ENCODE results near the gene SEMA3A.

SEMA3A gene

DNA sequence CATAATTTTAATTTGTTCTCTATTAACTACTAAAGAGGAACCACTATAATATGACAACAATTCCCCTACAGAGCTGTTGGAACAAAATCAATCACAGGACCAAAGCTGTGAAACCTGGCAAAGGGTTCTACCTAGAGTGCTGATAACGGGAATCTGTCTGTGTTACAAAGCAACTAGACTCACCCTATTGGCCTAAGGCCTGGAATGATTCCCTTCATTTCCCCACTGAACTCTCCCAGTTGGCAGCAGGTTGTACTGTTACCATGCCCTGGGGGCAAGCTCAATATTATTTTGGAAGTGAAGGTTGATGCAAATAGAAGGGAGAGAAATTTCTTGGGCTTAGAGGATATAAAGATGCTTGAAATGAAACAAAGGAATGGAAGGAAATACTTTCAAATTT, 81.8 kb downstream of the SEMA3A start:
- in situ Hi-C loops (cut with HindIII; ENCODE audit: low pct_unique_long_range_greater_than_20kb, low sequenced_read_pairs), result no loop called here
- no peak for DNase-seq (ENCODE audit: low read depth in 1 of 2, low spot score in 1 of 2)
- TF ChIP-seq JUND (IDR thresholded peaks at IDR 0.05; ENCODE audit: low read depth), result no peak

DNA sequence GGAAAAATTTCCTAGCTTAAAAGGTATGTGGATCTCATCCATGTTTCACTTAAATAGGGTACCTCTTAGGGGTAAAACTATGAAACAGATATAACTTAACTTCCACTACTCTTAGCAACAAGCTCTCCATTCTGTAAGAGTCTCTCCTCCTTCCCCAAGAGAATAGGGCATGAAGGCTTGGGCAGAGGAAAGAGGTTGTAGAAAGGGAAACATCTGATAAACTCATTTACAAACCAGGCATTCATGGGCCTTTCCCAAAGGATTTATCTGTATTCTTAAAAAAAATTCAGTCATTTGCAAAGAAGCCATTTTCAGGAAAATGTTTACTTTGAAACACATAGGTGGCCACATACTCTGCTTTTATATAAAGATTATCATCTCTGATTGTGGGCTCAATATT, 82.7 kb downstream of the SEMA3A start:
- in situ Hi-C loops (cut with HindIII; ENCODE audit: low pct_unique_long_range_greater_than_20kb, low sequenced_read_pairs), result no loop called here
- TF ChIP-seq JUND (IDR thresholded peaks at IDR 0.05; ENCODE audit: low read depth), result no peak
- no peak for DNase-seq (ENCODE audit: low read depth in 1 of 2, low spot score in 1 of 2)

DNA sequence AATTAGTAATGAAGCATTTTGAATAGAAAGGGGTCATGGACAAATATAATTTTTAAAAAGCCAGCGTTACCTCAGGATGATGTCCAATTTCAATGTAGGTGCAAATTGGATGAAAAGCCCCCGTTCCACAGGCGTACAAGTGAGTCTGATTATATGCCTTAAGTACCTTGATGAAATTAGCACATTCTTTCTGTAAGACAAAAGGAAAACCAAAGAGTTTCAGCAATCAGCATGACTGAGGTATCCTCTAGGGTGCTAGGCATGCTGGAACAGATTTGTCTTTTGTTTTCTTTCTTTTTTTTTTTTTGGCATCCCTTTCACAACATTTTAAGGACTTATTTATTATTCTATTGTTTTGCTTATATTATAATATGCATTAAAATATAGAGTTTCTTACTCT, 84.2 kb downstream of the SEMA3A start:
- DNase-seq (ENCODE audit: low read depth in 1 of 2, low spot score in 1 of 2), result no peak
- in situ Hi-C loops (cut with HindIII; ENCODE audit: low pct_unique_long_range_greater_than_20kb, low sequenced_read_pairs), result no loop called here
- TF ChIP-seq JUND (IDR thresholded peaks at IDR 0.05; ENCODE audit: low read depth), result no peak

DNA sequence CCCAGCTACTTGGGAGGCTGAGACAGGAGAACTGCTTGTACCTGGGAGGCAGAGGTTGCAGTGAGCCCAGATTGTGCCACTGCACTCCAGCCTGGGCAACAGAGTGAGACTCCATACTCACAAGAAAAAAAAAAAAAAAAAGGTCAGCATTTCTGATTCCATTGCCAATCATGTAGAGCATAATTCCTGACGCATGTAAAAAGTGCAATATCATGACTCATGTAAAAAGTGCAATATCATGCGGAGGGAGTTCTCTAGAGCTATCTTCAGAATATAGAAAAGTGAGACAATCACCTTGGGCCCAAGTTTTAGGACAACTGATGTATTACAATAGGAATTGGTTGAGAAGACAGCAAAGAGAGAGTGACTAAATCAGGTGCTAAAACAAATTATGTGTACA, 85.8 kb downstream of the SEMA3A start:
- no peak for DNase-seq (ENCODE audit: low read depth in 1 of 2, low spot score in 1 of 2)
- TF ChIP-seq JUND (IDR thresholded peaks at IDR 0.05; ENCODE audit: low read depth), result no peak
- in situ Hi-C loops (cut with HindIII; ENCODE audit: low pct_unique_long_range_greater_than_20kb, low sequenced_read_pairs), result no loop called here

DNA sequence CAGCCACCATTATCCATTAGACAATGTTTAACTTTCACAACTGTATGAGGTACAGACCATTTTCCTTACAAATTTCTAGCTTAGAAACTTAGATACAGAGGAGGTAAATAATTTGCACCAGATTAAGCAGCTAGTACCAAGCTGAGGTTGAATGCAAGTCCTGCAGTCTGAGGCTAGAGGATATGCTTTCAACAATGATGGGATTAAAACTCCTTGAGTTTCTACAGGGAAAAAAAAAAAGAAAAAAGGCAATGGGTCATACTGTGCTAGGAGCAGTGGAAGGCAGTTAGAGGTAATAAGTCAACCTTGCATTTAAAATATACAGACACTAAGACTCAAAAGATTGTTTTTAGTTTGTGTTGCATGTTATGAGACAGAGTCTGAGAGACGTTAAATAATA, 86.5 kb downstream of the SEMA3A start:
- in situ Hi-C loops (cut with HindIII; ENCODE audit: low pct_unique_long_range_greater_than_20kb, low sequenced_read_pairs), result no loop called here
- DNase-seq (ENCODE audit: low read depth in 1 of 2, low spot score in 1 of 2), result no peak
- TF ChIP-seq JUND (IDR thresholded peaks at IDR 0.05; ENCODE audit: low read depth), result no peak

DNA sequence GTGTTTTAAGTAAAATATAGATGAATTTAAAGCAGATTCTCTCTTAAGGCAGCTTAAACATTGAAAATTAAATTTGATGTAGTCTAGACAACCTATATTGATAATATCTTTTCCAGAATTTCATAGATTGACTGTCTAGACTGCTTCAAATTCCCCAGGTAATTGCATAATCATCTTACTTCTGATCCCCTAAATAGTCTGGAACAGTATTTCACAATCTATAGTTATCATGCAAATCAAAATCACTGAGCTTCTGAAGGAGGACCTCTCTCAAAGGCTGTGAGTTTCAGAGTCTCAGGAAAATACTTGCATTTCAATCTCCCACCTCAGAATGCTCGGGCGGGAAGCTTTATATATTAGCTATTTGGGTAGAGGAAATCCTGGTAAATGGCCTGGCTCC, 87.3 kb downstream of the SEMA3A start:
- no peak for DNase-seq (ENCODE audit: low read depth in 1 of 2, low spot score in 1 of 2)
- in situ Hi-C loops (cut with HindIII; ENCODE audit: low pct_unique_long_range_greater_than_20kb, low sequenced_read_pairs), result no loop called here
- no peak for TF ChIP-seq JUND (IDR thresholded peaks at IDR 0.05; ENCODE audit: low read depth)

DNA sequence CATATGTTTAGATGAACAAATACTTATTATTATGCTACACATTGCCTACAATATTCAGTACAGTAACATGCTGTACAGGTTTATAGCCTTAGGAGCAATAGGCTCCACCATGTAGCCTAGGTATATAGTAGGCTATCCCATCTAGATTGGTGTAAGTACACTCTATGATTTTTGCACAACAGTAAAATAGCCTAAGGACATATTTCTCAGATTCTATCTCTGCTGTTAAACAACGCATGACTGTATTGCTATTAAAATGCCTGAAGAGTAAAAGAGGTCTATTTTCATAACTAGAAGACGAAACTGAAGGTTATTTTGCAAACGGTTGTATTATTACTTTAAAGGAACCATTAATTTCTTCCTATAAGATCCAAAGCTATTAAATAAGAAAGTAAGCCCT, 88.3 kb downstream of the SEMA3A start:
- in situ Hi-C loops (cut with HindIII; ENCODE audit: low pct_unique_long_range_greater_than_20kb, low sequenced_read_pairs), result no loop called here
- TF ChIP-seq JUND (IDR thresholded peaks at IDR 0.05; ENCODE audit: low read depth), result no peak

DNA sequence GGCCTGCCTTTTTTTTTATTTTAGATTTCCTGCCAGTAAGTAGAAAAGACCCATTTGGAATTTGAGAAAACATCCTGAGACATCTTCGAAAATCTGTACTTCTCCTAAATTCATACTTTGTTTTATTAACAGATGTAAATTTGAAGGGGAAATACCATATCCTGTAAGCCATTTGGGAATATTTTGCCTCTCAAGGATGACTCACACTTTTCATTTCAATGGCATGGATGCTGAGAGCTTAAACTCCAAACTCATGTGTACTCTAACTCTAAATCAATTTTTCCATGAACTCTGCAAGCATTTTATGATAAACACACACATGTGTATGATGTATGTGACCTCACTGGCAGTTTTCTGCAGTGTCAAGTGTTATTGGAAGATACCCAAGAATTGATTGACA, 89.0 kb downstream of the SEMA3A start:
- no peak for DNase-seq (ENCODE audit: low read depth in 1 of 2, low spot score in 1 of 2)
- in situ Hi-C loops (cut with HindIII; ENCODE audit: low pct_unique_long_range_greater_than_20kb, low sequenced_read_pairs), result no loop called here
- TF ChIP-seq JUND (IDR thresholded peaks at IDR 0.05; ENCODE audit: low read depth), result no peak

More for the DNA sequence above, 88.3 kb downstream of the SEMA3A start:
- DNase-seq (ENCODE audit: low read depth in 1 of 2, low spot score in 1 of 2), result peak in 1 of 2 experiments; percentile 47

DNA sequence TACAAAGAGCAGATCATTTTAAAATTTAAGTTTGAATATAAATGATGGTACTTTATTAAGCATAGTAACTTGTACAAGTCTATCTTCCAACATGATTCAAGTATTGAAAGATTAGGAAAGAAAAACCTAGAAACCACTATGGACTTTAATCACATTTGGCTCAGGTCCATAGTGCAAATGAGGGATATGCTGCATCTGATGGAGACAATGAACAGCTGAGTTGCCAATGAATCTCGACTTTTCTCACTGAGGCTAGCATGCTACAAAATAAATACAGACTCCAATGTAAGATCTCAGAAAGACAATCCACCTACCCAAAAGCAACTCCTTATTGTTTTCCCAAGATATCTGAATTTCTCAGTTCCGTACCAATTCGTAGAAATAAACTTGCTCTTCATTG, 89.8 kb downstream of the SEMA3A start:
- no peak for DNase-seq (ENCODE audit: low read depth in 1 of 2, low spot score in 1 of 2)
- TF ChIP-seq JUND (IDR thresholded peaks at IDR 0.05; ENCODE audit: low read depth), result no peak
- in situ Hi-C loops (cut with HindIII; ENCODE audit: low pct_unique_long_range_greater_than_20kb, low sequenced_read_pairs), result no loop called here

DNA sequence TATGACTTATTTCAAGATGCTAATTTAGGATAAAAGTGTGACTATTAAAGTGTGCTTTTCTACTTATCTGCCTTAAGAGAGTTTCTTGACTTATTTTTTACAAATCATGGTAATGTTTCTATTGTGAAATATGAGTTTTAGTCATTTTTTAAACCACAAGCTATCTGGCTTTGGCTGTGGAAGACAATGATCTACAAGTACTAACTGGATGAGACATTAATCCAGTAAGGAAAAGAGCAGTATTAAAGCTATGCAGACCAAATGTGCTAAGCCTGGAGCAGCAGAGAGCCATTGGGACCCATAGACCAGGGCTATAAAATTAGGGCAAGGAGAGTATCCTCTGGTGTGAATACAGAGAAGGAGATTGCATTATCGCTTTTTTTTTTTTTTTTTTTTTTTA, 92.4 kb downstream of the SEMA3A start:
- TF ChIP-seq JUND (IDR thresholded peaks at IDR 0.05; ENCODE audit: low read depth), result no peak
- DNase-seq (ENCODE audit: low read depth in 1 of 2, low spot score in 1 of 2), result no peak
- in situ Hi-C loops (cut with HindIII; ENCODE audit: low pct_unique_long_range_greater_than_20kb, low sequenced_read_pairs), result no loop called here

DNA sequence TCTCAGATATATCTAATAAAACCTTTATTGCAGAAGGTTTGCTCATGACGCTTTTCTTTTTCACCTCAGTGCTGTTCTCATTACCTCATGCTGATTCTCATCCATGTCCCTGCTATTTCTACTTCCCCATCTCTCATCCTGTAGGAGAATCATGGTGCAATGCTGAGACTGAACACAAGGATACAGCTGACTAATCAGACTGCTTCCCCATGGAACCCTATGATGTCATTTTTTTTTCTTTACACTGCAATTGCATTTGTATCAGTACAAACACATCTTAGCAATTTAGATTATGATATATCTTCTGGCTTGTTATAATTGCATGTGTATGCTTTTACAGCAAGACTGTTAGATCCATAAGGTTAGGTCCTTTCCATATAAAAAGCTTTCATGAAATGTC, 93.7 kb downstream of the SEMA3A start:
- TF ChIP-seq JUND (IDR thresholded peaks at IDR 0.05; ENCODE audit: low read depth), result no peak
- in situ Hi-C loops (cut with HindIII; ENCODE audit: low pct_unique_long_range_greater_than_20kb, low sequenced_read_pairs), result no loop called here
- DNase-seq (ENCODE audit: low read depth in 1 of 2, low spot score in 1 of 2), result peak in 1 of 2 experiments; percentile 28

DNA sequence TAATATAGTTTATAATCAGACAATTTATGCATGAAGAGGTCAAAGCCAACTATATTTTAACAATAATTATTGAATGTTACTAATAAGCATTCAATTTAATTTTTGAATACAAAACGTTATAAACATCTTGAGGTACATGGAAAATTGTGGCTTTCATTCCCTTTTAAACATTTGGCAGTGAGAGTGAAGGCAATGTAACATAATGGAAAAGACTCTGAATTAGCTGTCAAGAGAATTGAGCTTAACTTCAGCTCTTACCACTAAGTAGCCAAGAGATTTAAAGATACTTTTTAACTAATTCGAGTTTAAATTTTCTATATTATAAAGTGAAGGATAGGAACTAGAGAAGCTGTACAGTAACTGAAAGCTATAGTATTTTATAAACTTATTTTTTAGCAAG, 98.6 kb downstream of the SEMA3A start:
- DNase-seq (ENCODE audit: low read depth in 1 of 2, low spot score in 1 of 2), result no peak
- in situ Hi-C loops (cut with HindIII; ENCODE audit: low pct_unique_long_range_greater_than_20kb, low sequenced_read_pairs), result no loop called here
- TF ChIP-seq JUND (IDR thresholded peaks at IDR 0.05; ENCODE audit: low read depth), result no peak

DNA sequence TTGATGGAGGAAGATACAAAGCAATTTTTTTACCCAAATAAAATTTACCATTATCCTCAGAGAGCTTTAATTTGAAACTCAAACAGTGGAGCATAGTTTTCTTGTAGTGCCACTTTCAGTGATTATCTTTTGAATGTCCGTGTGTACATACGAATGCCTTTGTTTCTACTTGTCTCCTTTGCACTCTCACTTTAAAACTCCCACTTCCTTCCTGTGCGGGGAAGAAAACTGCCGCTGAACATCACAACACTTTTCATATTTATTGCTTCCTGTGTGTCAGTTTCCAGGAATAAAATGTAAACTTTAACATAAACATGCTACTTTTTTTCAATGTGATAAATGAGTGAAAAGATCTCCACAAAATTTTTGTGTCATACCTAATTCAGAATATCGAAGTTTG, 102.4 kb downstream of the SEMA3A start:
- in situ Hi-C loops (cut with HindIII; ENCODE audit: low pct_unique_long_range_greater_than_20kb, low sequenced_read_pairs), result no loop called here
- no peak for DNase-seq (ENCODE audit: low read depth in 1 of 2, low spot score in 1 of 2)
- no peak for TF ChIP-seq JUND (IDR thresholded peaks at IDR 0.05; ENCODE audit: low read depth)

DNA sequence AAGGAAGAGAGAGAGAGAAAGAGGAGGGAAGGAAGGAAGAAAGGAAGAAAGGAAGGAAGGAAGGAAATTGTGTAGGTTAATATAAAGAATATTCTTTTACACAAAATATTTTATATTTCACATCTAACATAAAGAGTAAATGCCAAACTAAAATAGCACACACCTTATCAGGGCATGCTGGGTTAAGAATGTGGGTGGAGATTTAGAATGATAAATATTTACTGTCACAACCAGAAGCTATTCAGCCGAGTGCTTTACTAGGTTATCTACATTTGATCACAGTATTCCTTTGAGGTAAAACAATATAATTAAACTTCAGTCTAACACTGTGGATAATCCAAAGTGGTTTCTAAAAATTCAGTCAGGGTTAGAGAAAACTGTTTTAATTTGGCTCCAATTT, 103.3 kb downstream of the SEMA3A start:
- no peak for TF ChIP-seq JUND (IDR thresholded peaks at IDR 0.05; ENCODE audit: low read depth)
- no peak for DNase-seq (ENCODE audit: low read depth in 1 of 2, low spot score in 1 of 2)
- in situ Hi-C loops (cut with HindIII; ENCODE audit: low pct_unique_long_range_greater_than_20kb, low sequenced_read_pairs), result no loop called here

DNA sequence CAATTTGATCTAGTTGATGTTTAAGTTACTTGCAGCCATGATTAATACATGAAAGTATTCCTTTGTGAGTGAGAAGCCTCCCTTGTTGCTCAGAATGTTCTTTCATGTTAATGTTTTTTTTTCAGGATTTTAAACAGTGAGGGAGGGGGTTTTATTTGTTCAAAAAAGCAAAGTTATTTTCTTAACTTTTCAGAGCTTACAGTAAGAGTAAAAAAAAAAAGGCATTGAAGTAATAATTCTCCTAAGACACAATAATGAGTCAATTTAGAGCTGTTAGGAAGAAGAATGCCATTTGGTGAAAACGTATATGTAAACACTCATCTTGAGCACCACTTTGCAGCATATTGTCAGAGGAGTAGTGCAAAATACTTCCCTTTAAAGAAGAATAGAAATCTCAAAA, 105.8 kb downstream of the SEMA3A start:
- in situ Hi-C loops (cut with HindIII; ENCODE audit: low pct_unique_long_range_greater_than_20kb, low sequenced_read_pairs), result no loop called here
- no peak for DNase-seq (ENCODE audit: low read depth in 1 of 2, low spot score in 1 of 2)
- no peak for TF ChIP-seq JUND (IDR thresholded peaks at IDR 0.05; ENCODE audit: low read depth)
